GM10266 (cell line): Measurements from ENCODE around the gene FTCD.

ENCODE experiments used
- DNase-seq: peaks from one replicate; pipeline ENCODE4 v3.0.0; 2012; ENCODE audit errors: extremely low spot score
- CTCF ChIP-seq: IDR thresholded peaks from 2 replicates; pipeline ENCODE4 v1.5.1; 2012; ENCODE audit warnings: mild to moderate bottlenecking, low read depth; ENCODE audit not compliant: control insufficient read depth, insufficient read depth; ENCODE audit errors: missing control alignments

FTCD gene

GRCh38 chr21:46091631-46092025, 63.8 kb downstream of the FTCD start:
- TF ChIP-seq CTCF, result no peak
- DNase-seq, result no peak

DNA sequence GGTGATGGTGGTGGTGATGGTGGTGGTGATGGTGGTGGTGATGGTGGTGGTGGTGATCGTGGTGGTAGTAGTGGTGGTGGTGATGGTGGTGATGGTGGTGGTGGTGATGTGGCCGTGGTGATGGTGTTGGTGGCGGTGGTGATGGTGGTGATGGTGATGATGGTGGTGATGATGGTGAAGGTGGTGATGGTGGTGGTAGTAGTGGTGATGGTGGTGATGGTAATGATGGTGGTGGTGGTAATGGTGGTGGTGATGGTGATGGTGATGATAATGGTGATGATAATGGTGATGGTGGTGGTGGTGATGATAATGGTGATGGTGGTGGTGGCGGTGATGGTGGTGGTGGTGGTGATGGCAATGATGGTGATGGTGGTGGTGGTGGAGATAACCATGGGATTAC, 64.3 kb downstream of the FTCD start:
- TF ChIP-seq CTCF, result no peak
- no peak for DNase-seq

DNA sequence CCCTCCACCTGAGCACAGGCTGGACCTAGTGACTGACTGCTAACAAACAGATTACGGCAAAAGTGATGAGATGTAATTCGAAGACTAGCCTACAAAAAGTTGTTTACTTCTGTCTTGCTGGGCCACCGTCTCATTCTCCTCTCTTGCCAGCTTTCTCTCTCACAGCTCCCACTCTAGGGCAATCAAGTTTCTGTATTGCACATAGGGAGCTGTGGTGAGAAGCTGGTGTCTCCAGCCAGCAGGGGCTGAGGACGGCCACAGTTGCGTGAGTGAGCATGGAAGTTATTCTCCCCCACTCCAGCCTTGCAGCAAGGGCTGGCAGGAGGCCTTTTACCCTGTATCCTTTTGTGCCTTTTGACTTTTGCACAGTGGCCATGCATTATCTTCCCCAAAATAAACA, 66.1 kb downstream of the FTCD start:
- no peak for DNase-seq
- no peak for TF ChIP-seq CTCF

- no peak for TF ChIP-seq CTCF
- DNase-seq, result no peak
Measured at GRCh38 chr21:46088189-46088588, 67.2 kb downstream of the FTCD start.

GRCh38 chr21:46087641-46088040, 67.7 kb downstream of the FTCD start:
- DNase-seq, result no peak
- TF ChIP-seq CTCF, result no peak
